Measurements from ENCODE around the gene SLC43A1. TPM values are rescaled to one million over a fixed set of nuclear protein-coding genes. Genes with fewer than 3 reads are reported as not detected.

SLC43A1 gene
- total RNA-seq, 4 donors from 2014 or later: 4.6 to 19.0 (median 11.2) TPM

DNA sequence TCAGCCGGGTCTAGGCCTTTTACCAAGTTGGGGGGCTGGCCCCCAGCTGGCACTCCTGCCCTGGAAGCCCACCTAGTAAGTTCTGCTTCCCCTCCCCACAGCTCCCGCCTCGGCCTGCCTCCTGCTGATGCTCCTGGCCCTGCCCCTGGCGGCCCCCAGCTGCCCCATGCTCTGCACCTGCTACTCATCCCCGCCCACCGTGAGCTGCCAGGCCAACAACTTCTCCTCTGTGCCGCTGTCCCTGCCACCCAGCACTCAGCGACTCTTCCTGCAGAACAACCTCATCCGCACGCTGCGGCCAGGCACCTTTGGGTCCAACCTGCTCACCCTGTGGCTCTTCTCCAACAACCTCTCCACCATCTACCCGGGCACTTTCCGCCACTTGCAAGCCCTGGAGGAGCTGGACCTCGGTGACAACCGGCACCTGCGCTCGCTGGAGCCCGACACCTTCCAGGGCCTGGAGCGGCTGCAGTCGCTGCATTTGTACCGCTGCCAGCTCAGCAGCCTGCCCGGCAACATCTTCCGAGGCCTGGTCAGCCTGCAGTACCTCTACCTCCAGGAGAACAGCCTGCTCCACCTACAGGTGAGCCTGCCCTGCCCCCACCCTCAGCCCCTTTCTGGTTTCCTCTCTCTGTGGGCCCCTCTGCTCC lies 47.9 kb downstream of the SLC43A1 start:
- no peaks in the 10 kb centered on the region for H3K9me3 ChIP-seq
- H3K4me1 ChIP-seq: no peaks in the 10 kb centered on the region
- no peaks in the 10 kb centered on the region for H3K36me3 ChIP-seq
- H3K4me3 ChIP-seq: no peak overlapping the region
- H3K27me3 ChIP-seq: no peaks in the 10 kb centered on the region
- no peak for TF ChIP-seq CTCF (IDR thresholded peaks at IDR 0.05)
- no peak for TF ChIP-seq POLR2A (IDR thresholded peaks at IDR 0.05)
- H3K27ac ChIP-seq: no peak overlapping the region
- no peak for DNase-seq

DNA sequence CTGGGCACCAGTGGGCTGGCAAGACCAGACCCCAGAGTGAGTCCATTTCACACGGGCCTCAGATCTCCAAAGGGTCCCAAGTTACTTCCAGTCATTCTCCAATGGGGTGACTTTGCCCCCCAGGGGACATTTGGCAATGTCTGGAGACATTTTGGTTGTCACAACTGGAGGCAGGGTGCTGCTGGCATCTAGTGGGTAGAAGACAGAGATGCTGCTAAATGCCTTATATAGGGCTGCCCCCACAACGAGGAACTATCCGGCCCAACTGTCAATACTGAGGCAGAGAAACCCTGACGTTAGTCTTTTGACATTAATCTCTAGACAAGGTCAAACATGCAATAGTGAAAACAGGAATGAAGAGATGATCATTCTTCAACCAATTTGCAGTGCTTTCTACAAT lies 48.8 kb downstream of the SLC43A1 start:
- Histone ChIP-seq H3K9me3 (no peaks in the 10 kb centered on the region), H3K4me3 (no peak overlapping the region), H3K4me1 (no peaks in the 10 kb centered on the region), H3K27me3 (no peaks in the 10 kb centered on the region), H3K27ac (no peak overlapping the region), H3K36me3 (no peaks in the 10 kb centered on the region)
- TF ChIP-seq POLR2A (IDR thresholded peaks at IDR 0.05) (no peak), CTCF (IDR thresholded peaks at IDR 0.05) (no peak)
- no peak for DNase-seq

DNA sequence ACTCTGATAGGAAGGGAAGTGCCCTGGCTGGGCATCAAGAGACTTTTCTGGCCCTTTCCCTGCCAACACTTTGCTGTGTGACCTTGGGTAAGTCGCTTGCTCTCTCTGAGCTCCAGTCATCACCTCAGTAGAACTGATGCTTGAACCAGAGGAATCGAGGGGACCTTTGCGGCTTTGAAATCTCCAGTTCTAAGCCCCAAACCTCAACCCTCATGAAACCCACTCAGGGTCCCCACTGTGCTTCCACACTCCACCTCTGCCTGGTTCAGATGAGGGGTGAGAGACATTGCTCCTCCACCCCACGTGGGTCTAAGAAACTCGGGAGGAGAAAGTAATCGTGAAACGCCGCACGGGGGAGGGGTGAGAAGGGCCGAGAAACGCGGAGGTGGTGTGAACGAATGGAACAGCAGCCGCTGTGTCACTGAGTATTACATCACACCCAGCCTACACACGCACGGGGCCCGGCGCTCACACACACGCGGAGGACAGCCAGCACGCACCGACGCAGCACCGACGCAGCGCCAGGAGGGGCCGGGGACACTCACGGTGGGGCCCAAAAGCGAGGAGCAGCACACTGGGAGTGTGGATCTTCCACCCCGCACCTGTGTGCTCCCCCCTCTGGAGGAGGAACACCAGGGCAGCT lies 50.8 kb downstream of the SLC43A1 start:
- H3K4me1 ChIP-seq: peaks cover 4 to 15% (median 9%) of the 10 kb centered on the region in 4 donors

DNA sequence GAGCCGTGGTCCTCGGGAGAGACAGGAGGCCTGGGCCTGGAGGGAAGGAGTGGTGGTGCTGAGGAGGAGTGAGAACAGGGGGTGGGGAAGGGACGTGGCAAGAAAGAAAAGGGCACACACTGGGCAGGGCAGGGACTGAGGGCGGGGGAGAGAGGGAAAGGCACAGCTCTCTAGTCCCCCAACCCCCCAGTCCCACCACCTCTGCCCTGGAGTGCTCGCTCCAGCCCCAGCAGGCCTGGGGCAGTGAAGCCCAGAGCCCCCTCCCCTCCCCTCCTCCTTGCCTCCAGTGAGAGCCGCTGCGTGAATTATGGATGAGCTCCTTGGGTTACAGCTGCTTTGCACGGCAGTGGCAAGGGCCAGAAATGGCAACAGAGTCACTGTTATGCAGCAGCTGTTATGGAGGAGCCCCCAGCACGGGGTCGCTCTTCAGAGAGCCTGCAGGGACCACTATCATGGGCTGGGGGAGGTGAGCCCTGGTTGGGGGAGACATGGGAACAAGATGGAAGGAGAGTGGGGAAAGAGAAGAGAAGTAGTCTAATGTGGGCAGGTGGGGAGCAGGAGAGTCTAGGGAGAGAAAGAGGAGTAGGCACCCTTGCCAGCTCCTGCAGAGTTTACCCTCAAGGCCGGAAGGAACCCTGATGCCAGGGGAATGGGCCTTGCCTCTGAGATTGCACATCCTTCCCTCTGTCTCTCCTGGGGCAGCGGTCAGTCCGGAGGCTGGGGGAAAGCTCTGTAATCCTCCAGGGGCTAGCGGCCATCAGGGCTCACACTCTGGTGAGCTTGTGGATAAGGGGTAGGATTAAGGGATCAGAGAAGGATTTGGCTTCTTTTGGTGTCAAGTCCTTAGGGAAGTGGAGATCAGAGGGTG lies 51.6 kb downstream of the SLC43A1 start:
- TF ChIP-seq POLR2A (IDR thresholded peaks at IDR 0.05): no peak
- no peak for TF ChIP-seq CTCF (IDR thresholded peaks at IDR 0.05)
- no peak overlapping the region for H3K27ac ChIP-seq
- no peaks in the 10 kb centered on the region for H3K9me3 ChIP-seq
- H3K27me3 ChIP-seq: peaks cover 0 to 6% of the 10 kb centered on the region in 2 donors
- no peaks in the 10 kb centered on the region for H3K36me3 ChIP-seq
- DNase-seq: no peak
- H3K4me1 ChIP-seq: peaks cover 4 to 22% (median 16%) of the 10 kb centered on the region in 4 donors
- no peak overlapping the region for H3K4me3 ChIP-seq

More for the DNA sequence above, 50.8 kb downstream of the SLC43A1 start:
- Histone ChIP-seq H3K27ac (no peak overlapping the region), H3K9me3 (no peaks in the 10 kb centered on the region), H3K36me3 (no peaks in the 10 kb centered on the region), H3K4me3 (no peak overlapping the region), H3K27me3 (no peaks in the 10 kb centered on the region)
- TF ChIP-seq POLR2A (IDR thresholded peaks at IDR 0.05): no peak
- no peak for TF ChIP-seq CTCF (IDR thresholded peaks at IDR 0.05)
- no peak for DNase-seq

GRCh38 chr11:57462597-57462996 lies 52.9 kb downstream of the SLC43A1 start:
- H3K36me3 ChIP-seq: no peaks in the 10 kb centered on the region
- no peak overlapping the region for H3K4me3 ChIP-seq
- H3K27ac ChIP-seq: no peak overlapping the region
- peaks cover 9 to 34% (median 26%) of the 10 kb centered on the region in 4 donors for H3K4me1 ChIP-seq
- H3K27me3 ChIP-seq: peaks cover 0 to 10% of the 10 kb centered on the region in 2 donors
- DNase-seq: no peak
- no peaks in the 10 kb centered on the region for H3K9me3 ChIP-seq
- TF ChIP-seq POLR2A (IDR thresholded peaks at IDR 0.05) (no peak), CTCF (IDR thresholded peaks at IDR 0.05) (no peak)
